HG02763 (cell line): Measurements from ENCODE around the gene FZD10.

Experiments
- ATAC-seq: cut with Tn5 transposase; IDR thresholded peaks from one replicate; pipeline ENCODE4 v1.9.1; 2021; ENCODE audit warnings: mild to moderate bottlenecking, moderate library complexity; ENCODE audit not compliant: unreplicated experiment

The FZD10 gene

DNA sequence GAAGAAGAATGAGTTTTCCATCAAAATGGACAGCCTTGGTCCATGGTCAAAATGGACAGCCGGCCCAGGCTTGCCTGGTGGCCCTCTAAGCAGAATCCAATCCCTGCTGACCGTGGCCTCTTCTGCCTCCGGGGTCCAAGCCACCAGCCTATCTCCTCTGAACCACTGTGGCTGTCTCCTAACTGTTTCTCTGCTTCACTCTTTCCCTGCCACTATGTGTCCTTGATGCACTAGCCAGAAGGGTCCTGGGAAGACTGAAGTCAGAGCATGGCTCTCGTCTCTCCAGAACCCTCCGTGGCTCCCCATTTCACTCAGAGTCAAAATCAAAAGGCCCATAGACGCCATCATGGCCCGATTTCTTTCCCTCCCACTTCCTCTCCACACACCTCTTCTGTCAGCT lies 8.5 kb upstream of the FZD10 start:
- no peak for ATAC-seq

DNA sequence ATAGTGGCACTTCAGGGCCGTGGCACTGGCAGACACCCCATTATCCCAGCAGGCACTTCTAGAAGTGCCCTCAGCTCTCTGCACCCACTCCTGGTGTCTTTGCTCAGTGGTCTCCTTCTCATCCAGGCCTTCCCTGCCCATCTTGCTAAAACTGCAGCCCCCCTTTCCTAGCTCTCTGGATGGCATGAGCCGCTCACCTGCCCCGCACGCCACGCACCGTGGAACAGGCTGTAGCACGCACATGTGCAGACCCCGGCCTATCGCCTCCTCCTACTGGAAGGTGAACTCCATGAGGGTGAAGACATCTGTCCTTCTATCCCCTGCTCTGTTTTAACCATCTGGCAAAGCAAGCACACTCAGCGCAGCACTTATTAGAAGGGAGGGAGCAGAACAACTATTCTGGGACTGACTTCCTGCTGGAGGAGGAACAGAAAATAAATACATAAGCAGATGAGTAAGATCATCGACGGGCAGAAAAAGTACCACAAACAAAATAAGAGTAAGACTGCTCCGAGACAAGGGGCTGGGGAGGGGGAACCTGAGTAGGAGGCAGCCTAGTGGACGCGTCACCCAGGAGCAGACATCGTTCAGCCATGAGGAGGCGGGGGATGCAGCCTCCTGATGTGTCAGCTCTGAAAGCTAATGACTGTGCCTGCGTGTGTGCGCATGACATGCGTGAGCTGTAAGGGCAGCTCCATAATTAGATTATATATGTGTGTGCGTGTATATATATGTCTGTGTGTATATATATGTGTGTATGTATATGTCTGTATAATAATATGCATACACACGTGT lies 7.8 kb upstream of the FZD10 start:
- ATAC-seq: no peak

DNA sequence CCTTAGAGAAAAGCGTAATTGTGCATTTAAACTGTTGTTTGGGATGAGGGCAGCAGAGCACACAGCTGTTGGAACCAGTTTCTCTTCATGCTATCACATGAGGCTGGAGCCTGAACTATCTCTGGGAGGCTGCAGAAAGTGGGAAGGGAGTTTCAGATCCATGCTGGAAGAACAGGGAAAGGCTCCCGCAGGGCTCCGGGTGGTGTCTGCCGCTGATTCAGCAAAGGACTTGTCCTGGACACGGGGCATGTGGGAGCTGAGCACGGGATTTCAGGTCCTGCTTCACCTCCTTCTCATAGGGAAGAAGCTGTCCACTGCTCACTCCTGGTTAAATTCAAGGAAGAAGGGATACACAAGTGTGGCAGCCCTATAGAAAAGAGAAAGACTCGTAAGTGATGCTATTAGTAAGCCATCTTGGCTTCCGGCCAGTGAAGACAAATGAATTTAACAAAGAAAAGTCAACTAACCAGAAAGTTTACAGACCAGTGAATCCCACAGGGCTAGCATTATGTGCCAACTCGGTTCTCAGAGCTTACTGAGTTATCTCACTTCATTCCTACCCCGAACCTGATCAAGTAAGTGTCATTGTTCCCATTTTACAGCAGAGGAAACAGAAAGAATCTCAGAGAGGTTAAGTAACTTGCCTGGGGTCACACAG lies 6.7 kb upstream of the FZD10 start:
- no peak for ATAC-seq

DNA sequence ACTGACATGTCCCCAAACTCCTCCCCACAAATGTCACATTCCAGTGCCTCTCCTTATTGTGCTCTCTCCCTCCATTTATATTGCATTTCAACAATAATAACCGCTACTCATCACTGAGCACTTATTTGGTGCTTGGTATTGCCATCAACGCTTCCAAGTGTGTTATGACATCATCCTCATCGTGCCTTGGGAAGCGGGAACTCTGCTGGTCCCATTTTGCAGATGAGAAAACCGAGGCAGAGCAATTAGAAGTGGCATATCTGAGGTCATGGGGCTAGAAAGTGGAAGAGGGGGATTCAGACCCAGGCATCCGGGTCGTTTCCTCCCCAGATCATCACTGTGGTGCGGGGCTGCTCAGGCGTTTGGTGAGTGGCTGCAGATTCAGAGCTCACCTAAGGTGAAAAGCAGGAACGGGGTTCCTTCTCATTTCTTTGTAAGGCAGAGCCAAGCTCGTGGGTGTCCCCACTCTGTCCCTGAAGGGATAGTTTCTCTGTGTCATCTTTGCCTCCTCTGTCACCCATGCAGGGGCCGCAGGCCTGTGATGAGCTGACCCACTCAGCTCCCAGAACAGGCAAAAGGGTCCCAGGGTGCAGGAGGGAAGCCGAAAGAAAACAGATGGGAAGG lies 5.5 kb upstream of the FZD10 start:
- no peak for ATAC-seq

DNA sequence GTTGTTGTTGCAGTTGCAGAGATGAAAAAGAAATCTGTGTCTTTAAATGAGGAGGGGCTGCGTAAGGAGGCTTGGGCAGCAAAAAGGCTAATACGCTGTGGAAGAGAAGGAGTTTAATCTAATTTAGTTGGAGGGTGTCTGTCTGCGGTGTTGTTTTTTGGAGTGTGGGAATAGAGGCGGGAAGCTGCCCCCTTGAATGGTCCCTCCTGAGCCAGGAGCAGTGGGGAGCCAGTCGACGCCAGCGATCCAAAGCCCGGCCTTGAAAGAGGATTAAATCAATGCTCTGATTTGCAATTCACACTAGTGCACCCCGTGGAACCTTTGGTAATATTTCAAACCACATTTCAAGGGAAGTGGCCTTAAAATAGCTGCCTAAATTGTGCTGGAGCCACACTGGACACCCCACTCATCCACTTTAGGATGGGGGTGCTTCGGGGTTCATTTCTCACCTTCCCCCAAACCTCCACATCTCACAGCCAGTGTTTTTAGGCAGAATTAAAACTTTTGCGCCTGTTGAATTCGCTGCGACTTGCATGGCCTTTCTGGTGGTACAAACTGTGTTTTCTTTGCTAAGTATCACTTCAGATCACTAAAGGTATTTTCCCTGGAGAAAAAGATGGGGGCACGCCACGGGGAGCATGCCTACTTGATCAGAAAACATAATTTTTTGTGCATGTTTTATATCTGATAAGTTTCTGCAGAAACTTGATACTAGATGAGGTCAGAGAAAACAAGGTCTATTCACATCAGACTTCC lies 4.1 kb upstream of the FZD10 start:
- ATAC-seq: no peak

DNA sequence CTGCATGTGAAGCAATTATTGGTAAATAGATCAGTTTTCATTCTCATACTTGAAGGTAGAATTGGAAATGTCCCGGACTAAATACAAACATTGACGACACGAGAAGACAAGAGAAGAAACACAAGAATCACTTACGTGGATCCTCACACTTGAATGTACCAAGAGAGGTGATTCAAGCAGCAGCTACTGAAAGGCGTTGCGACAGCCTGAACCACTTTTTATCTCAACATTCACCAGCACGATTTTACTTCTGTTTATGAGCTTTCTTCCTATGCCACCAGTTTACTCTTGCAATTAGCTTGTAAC lies 3.6 kb upstream of the FZD10 start:
- no peak for ATAC-seq

DNA sequence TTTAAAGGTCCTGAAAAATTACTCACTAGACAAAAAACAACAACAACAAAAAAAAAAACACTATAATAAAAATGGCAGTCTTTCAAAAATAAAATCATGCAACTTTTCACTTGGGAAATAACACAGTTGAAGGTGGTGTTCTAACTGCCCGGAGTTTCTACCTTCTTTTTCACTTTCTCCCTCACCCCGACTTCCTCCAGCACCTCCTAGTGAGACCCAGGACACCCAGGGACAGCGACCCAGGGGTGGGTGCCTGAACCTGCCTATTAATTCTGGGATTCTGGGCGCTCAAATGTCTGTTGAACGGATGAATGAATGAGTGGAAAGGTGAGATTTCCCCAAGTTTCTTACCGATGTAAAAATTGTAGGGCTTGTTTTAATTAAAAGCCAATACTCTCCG lies 2.0 kb upstream of the FZD10 start:
- ATAC-seq: no peak

DNA sequence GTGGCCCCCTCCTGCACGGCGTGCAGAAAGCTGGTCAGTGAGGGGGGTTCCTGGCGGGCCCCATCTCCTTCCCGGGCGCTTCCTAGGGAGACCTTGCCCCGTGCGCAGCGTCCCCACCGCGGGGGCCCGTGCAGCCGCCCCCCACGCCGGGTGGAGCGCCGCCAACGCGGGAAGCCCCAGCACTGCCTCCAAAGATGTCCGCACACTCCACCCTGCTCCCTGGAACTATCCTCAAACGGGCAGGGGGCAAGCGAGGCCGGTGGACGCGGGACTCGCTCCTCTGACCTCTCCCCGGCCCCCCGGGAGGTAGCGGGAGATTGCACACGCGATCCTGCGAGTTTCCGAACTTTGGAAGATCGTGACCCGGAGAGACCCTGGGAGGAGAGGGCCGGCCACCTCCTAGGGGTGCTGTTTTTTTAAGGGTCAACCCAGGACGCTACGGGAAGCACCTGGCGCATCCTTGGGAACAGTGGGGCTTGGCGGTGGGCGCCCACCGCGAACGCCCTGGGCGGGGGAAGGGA lies 1.5 kb upstream of the FZD10 start:
- ATAC-seq: no peak

DNA sequence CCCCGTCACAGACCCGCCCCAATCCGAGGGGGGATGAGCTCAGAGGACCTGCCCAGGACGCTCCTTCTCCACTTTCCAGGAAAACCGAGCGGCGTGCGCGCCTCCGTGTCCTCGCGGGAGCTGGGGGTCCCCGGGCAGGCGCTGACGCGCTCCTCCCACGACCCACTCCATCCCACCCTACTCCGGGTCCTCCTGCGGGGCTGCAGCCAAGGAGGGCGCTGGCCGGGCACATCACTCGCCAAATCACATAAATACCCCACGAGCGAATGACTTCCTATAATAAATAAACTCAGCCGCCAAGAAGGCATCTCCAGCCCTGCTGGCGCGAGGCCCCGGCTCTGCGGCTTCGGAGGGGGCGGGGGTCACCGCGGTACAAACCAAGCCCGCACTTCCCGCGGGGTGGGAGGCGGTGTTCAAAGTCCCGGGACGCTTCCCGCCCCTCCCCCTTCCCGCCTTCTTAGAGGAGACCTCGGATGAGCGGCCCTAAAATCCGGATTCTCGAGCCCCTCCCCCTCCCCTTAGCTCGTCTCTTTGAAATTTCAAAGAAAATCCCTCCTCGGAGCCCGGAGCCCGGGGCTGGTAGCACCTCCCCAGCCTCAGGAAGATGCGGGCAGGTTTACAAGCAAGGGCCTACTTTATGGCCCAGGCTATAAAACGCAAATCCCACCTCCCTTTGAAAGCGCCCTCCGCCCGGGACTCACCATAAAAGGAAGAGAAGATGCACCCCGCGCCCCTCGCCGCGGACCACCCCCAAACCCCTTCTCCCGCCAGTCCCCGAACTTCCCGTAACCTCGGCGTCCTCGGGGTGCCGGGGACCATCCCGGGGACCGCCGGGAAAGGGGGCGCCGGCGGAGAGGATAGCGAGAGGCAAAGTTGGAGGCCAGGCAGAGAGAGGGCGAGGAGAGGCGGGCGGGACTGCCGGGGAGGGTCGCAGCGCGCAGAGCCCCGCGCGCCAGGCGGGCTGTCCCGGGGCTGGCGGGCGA lies 712 bp upstream of the FZD10 start:
- no peak for ATAC-seq

DNA sequence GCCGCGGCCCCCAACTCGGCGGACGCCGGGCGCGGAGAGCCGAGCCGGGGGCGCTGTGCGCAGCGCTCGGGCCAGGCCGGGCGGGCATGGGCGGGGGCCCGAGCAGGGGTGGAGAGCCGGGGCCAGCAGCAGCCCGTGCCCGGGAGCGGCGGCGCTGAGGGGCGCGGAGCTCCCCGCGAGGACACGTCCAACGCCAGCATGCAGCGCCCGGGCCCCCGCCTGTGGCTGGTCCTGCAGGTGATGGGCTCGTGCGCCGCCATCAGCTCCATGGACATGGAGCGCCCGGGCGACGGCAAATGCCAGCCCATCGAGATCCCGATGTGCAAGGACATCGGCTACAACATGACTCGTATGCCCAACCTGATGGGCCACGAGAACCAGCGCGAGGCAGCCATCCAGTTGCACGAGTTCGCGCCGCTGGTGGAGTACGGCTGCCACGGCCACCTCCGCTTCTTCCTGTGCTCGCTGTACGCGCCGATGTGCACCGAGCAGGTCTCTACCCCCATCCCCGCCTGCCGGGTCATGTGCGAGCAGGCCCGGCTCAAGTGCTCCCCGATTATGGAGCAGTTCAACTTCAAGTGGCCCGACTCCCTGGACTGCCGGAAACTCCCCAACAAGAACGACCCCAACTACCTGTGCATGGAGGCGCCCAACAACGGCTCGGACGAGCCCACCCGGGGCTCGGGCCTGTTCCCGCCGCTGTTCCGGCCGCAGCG lies 639 bp downstream of the FZD10 start:
- no peak for ATAC-seq

DNA sequence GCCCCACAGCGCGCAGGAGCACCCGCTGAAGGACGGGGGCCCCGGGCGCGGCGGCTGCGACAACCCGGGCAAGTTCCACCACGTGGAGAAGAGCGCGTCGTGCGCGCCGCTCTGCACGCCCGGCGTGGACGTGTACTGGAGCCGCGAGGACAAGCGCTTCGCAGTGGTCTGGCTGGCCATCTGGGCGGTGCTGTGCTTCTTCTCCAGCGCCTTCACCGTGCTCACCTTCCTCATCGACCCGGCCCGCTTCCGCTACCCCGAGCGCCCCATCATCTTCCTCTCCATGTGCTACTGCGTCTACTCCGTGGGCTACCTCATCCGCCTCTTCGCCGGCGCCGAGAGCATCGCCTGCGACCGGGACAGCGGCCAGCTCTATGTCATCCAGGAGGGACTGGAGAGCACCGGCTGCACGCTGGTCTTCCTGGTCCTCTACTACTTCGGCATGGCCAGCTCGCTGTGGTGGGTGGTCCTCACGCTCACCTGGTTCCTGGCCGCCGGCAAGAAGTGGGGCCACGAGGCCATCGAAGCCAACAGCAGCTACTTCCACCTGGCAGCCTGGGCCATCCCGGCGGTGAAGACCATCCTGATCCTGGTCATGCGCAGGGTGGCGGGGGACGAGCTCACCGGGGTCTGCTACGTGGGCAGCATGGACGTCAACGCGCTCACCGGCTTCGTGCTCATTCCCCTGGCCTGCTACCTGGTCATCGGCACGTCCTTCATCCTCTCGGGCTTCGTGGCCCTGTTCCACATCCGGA lies 1.4 kb downstream of the FZD10 start:
- no peak for ATAC-seq

DNA sequence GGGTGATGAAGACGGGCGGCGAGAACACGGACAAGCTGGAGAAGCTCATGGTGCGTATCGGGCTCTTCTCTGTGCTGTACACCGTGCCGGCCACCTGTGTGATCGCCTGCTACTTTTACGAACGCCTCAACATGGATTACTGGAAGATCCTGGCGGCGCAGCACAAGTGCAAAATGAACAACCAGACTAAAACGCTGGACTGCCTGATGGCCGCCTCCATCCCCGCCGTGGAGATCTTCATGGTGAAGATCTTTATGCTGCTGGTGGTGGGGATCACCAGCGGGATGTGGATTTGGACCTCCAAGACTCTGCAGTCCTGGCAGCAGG lies 1.9 kb downstream of the FZD10 start:
- no peak for ATAC-seq

DNA sequence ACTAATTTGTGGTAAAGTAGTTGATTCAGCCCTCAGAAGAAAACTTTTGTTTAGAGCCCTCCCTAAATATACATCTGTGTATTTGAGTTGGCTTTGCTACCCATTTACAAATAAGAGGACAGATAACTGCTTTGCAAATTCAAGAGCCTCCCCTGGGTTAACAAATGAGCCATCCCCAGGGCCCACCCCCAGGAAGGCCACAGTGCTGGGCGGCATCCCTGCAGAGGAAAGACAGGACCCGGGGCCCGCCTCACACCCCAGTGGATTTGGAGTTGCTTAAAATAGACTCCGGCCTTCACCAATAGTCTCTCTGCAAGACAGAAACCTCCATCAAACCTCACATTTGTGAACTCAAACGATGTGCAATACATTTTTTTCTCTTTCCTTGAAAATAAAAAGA lies 2.7 kb downstream of the FZD10 start:
- ATAC-seq: no peak

DNA sequence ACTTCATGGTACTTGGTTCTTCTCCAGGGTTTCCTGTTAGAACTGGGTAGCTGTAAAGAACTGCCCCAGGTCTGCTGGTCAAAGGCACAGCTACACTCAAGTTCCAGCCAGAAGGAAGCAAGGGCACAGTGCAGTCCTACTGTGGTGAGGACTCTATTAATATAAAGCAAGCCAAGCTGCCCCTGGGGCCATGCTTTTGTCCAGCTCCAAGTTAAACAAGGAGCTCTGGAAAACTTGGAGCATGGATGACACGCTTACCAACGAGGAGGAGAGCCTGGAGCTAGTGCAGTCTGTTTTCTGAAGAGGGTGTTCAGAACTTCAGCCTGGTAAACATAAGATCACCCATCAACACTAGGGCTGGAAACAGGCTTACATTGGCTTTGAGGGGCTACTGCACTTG lies 4.0 kb downstream of the FZD10 start:
- ATAC-seq: no peak

DNA sequence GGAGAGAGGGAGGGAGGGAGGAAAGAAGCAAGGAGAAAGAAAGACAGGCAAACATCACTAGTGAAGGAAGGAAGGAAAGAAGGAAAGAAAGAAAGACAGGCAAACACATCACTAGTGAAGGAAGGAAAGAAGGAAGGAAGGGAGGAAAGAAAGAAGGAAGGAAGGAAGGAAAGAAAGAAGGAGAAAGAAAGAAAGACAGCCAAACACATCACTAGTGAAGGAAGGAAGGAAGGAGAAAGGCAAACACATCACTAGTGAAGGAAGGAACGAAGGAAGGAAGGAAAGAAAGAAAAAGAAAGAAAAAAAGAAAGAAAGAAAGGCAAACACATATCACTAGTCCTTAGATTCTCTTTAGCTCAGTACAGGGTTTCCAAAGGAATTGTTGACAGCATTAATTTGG lies 5.3 kb downstream of the FZD10 start:
- no peak for ATAC-seq

DNA sequence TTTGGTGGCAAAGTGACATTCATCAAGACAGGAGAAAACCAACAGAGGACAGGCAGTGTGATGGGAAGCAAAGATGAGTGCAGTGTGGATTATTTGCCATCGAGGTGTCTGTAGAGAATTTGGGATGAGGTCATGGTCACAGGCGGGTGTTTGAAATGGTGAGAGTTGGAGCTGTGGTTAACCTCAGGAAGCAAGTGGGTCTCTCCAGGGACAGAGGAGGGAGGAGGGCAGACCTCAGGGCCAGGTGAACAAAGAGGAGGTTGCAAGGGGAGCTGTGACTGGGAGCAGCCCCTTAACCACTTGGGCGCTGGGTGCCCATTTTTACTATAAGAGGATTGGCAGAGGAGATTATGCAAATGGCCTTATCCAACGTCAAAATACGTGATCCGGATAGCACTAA lies 7.0 kb downstream of the FZD10 start:
- no peak for ATAC-seq

DNA sequence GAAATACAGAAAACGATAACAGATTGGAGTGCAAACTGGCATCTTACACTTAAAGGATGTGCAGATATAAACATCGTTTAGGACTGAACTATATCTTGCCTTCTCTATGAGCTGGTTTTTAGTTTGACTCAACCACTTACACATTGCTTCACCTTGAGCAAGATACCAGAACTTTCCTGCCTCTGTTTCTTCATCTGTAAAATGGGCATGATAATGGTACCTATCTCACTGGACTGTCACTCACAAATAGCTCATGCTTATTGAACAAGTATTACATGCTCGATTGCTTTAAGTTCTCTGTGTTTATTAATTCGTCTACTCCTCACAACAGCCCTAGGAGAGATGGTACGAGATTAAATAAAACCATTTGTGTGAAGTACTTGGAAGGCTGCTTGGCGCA lies 7.7 kb downstream of the FZD10 start:
- ATAC-seq: no peak

DNA sequence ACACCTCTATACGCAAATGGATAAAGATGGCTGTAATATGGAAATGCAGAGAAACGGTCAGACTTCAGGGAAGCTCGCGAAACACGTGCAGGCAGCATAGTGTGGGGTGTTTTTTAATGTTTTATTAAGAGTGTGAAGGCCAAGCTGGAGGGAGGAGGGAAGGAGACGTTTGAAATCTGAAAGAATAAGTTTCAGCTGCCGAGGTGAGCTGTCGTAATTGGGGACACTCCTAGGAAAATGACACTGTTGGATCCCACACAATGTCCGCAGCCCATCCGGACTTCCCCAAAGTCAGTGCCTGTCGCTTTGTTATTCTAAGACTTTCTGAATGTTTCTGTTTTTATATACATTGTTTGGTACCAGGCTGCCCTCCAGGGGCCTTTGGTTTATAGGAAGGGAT lies 8.3 kb downstream of the FZD10 start:
- ATAC-seq: no peak

DNA sequence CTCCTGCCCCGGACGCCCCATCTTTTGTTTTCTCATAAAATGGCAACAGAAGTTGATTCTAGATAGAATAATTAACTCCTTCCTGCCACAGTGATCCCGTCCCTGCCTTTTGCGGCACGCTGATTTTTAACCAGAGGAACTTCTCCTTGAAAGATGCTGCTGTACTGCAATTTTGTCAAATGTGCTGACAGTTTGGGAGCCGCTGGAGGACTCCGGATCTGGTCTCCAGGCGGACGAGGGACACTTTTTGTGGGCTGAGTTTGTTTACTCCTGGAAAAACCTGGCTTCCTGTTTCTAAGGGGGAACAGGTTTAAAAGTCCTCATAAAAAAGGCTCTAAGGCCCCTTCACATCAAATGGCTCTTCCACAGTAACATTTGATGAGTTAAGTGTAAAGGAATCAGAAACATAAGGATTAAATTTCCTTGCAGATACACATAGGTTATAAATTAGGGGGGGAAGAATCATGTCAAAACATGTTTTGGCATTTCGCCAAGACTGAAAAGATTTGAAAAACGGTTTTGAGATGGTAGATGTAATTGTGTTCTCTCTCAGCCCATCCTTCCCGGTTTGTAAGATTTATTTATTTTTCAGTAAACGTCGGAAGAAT lies 15.5 kb downstream of the FZD10 start:
- no peak for ATAC-seq
